Midbrain (tissue), 1 donor: ENCODE results near the gene SIRPA.
A peak's percentile ranks its signal among the peaks of the same experiment; 100 is the strongest.

Experiments used
- DNase-seq: peaks from one replicate; lab custom pipeline; 2025; lab: John Stamatoyannopoulos, UW

Gene SIRPA

DNA sequence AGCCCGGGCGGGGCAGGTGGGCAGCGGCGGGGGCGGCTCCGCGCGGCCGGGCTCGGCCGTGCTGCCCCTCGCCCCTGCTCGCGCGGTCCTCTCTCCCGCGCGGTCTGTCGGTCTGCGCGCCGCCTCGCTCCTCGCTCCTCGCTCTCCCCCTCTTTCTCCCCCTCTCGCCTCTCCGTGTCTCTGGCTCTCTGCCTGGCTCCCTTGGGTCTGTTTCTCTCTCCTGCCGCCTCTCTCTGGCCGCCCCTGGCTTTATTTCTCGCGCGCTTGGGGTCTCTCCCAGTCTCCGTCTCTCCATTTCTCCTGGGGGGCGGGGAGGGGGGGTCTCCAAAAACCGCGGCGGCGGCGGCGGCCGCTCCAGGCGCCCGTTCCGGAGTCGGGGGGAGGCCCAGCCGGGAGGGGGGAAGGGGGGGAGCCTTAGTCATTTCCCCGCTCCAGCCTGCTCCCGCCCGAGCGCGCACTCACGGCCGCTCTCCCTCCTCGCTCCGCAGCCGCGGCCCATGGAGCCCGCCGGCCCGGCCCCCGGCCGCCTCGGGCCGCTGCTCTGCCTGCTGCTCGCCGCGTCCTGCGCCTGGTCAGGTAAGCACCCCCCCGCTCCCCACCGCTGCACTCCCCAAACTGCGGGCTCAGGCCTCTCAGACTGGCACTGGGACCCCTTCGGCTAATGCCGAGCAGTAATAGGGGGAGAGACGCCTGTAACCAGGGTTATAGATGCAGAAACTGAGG lies at the start of gene SIRPA:
SIRPA (plus strand) TSS at position 457 of the 723 bp plus-strand sequence; CDS start at position 498, 41 bp downstream.
- peak; percentile 81 for DNase-seq

DNA sequence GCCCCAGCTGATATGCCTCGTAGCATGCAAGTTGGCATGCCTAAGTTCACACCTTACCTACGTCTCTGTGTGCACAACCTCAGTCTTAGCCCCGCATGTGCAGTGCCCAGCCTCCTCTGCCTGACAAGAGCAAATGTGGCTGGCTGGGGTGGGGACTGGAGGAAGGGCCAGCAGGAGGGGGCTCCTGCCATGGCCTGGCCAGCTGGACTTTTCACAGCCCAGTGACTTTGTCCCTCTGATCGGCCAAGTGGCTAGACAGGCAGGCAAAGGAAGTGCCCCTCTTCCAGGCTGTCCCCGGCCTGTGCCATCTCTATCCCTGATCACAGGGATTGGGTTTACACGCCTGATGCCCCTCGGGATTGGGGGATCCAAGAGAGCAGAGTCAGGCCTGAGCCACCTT lies 49.5 kb upstream of the SIRPA start:
- DNase-seq, result no peak

DNA sequence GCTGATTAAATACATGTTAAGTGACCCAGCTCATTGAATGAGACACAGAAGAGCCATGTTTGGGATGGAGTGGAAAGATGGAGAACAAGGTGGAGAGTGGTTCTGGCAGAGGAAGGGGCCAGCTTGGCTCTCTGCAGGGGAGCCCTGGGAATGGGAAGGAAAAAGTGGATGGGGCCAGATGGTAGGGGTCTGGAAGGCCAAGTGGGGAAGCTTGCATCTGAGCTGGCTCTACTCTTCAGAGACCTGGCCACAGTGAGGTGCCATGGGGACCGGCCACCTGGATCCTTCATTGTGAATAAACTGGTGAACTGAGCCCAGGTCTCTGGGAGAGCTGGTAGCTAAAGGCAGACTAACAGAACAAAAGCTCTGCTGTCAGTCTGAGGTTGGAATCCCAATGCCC lies 48.9 kb upstream of the SIRPA start:
- no peak for DNase-seq

DNA sequence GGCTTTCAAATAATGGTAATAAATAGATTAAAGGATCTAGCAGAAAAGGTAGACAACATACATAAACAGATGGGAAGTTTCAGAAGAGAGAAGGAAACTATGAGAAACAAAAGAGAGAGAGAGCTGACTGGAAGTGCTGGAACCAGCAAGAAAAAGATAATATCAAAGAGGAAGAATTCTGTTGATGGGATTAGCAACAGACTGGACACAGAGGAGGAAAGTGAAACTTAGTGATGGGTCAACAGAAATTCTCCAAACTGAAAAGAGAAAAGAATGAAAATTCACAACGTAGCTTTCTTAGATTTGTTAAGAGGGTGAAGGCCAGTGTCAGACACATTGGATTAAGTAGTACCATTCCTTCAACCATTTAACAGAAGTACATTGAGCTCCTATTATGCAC lies 48.3 kb upstream of the SIRPA start:
- DNase-seq, result no peak

DNA sequence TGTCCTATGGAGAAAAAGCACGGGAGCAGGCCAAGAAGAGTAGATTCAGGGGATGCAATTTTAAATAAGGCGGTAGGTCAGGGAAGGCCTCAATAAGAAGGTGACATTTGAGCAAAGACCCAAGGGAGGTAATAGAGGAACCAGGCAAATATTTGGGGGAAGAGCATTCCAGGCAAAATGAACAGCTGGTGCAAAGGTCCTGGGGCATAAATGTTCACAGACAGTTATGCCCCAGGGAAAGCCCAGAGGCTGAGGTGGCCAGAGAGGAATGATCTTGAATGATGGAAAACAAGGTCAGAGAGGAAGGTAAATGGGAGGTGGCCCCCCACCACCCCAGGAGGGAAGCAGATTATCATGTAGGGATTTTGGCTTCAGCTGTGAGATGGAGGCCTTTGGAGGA lies 47.4 kb upstream of the SIRPA start:
- DNase-seq, result no peak

DNA sequence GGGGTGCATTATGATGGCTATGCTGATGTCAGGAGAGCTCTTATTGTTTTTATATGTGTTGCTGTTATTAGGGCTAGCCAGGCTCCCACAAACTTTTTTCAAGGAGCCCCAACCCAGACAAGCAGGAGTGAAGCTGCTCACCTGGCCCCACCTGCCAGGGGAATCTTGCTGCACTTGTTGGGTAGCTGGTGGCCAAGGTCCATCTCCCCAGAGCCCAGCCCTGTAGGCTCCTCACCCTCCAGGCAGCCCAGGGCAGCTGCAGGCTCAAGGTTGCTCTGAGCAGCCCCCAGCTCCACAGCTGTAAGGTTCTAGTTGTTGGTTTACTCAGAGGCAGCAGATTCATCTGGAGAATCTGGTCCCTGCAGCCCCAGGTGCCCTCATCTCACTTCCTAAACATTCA lies 46.8 kb upstream of the SIRPA start:
- no peak for DNase-seq

DNA sequence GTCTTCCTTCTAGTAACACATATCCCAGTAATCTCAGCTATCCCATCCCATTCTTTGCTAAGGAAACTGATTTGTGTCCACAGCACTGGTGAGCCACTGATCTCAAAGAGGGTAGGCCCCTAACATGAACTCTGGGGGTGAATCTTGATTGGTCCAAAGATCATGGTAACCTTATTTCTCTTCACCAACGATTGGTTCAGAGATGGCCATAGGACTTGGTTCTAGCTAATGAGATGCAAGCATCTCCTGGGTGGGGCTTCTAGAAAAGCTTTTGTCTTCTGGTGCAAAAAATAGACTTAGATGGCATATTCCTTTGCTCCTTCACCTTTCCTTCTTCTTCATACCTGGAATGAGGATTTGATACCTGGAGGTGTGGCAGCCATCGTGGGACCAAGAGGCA lies 43.8 kb upstream of the SIRPA start:
- no peak for DNase-seq

DNA sequence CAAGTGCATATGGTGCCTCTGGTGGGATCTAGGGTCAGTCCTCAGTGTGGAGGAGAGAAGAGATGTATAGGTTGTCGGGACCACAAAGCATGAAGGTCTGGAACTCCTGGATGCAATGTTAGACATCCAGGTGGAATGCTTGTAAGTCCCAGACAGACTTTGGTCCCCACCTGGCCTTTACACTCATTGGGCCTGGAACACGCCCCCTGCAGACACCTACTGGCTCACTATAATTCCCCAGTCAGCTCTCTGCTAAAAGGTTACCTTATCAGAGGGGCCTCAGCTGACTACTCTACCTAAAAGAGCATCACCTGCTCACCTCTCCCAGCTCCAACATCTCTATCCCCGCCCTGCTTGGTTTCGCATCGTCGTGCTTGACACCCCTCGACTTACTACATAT lies 41.7 kb upstream of the SIRPA start:
- no peak for DNase-seq

DNA sequence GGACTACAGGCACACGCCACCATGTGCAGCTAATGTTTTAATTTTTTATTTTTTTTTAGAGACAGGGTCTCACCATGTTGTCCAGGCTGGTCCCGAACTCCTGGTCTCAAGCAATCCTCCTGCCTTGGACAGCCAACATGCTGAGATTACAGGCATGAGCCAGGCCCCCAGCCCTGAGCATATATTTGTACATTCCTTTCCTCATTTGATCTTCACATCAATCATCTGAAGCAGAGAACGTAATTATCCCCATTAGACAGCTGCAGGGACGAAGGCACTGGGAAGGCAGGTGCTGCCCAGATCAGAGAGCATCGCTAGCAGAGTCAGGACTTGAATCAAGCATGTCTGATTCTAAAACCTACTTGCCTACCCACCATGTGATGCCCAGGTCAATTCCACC lies 41.0 kb upstream of the SIRPA start:
- DNase-seq, result no peak

DNA sequence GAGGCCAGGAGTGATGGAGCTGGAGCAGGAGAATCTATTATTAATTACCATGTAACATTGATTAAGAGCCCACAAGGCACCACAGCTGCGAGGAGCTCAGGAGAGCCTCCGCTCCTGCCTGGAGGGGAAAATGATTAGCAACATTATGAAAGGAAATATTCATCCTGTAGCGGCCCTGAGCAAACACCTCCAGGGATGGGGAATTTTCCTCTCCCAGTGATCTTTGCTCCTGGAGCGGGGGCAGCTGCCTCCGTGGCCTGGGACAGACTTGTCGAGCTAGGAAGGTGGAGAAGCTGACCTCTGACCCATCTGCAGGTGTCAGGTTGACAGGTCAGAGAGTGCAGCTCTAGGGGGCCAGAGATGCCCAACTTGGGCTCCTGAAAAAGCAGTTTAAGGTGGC lies 40.1 kb upstream of the SIRPA start:
- no peak for DNase-seq

DNA sequence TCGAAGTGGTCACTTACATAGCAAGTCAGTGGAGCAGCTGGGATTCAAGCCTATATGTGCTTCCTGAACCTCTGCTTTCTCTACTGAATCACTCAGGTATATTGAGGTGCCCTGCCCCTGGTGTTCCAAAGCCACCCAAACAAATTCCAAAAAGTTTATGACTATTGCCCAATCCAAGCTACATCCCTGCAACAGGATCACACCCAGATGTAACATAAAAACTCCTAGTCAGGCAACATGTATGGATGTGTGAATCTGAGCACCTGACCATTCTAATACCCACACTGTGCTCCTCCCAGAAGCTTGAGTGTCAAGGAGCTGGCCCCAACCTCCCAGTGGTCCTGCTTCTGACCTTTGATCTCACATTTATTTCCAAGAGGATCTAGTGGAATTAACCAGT lies 39.5 kb upstream of the SIRPA start:
- DNase-seq, result no peak

DNA sequence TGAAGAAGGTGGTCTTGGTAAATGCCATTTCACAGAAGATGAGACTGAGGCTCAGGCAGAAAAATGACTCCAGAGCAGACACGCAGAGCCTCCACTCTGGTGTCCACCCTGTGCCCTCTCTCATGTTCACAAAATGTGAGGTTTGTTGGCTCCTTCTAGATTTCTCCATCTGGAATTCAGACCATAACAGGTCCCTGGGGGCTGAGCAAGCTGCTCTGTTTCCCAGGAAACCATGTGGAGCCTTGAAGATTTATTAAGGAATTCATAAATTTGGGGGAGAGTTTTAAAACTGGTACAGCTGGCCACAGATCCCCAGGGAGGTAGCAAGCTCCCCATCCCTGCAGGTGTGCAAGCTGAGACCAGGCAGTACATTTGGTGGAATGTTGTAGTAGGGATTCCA lies 38.8 kb upstream of the SIRPA start:
- no peak for DNase-seq

DNA sequence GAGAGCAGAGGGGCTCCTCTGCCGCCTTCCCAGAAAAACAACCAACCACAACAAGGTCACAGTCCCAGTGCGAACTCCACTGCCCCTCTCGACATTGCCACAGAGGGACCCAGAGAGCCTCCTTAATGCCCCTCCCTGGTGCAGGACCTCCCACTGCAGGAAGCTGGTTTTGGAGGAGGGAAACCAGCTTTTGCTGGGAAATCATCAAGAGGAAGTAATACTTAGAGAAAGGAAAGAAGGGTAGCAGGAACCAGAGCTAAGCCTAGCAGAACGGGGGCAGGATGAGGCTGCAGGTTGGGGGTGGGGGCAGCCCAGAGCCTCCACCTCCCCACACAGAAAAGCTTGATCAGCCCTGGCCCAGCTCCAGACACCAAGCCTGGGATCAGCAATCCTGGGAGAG lies 37.7 kb upstream of the SIRPA start:
- no peak for DNase-seq

DNA sequence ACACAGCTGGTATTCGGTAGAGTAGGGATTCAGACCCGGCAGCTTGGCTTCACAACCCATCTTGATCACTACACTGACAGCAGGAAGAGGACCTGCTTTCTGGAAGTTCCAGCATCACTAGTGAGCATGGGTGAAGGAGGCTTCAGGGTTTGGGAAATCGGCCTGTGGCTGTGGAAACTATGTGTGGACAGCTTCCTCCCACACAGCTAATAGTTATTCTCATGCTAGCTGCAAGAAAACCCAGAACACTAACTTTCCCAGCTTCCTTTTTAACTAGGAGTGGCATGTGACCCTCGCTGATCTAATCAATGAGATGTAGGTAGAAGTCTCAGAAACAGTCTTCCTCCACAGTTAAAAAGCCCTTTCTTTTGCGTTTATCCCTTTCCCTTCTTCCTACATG lies 36.3 kb upstream of the SIRPA start:
- no peak for DNase-seq

DNA sequence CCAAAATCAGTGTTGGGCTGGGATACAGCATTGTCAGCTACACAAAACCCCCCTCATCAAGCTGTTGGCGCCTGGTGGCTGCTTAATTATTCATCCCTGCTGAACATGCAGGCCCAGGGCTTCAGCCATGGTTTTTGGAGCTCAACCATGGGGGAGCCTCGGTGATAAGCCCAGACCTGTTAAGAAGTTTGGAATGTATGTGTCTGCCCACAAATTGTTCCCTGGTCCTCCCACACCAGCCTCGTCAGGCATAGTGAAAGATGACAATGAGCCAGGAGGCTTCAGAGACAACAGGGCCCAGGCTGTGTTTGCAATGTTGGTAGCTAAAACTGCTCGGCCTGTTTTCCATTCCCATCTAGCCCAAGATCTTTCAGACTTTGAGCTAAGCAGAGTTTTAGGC lies 34.8 kb upstream of the SIRPA start:
- no peak for DNase-seq

DNA sequence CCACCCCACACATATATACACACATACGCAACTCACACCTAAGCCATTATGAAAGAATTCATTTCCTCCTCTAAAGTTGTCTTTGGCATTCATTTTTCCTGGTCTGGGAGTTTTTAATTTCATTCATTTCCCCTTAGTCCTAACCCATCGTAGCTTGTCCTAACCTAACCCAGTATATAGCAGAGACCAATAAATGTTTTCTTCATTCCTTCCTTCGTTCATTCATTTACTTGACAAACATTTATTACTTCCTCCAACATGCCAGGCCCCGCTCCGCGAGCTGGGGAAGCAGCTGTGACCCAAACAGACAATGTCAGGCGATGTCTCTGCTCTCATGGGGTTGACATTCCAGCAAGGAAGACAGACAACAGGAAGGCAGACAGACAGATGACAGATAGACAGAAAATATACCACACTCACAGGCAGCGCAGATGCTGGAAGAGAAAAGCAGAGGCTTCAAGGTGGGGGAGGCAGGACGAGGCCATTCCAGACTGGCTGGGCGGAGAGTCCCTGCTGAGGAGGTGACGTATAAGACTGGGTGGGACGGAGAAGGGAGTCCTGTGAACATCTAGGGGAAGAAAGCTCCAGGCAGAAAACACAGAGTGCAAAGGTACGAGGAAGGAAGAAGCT lies 33.7 kb upstream of the SIRPA start:
- no peak for DNase-seq

DNA sequence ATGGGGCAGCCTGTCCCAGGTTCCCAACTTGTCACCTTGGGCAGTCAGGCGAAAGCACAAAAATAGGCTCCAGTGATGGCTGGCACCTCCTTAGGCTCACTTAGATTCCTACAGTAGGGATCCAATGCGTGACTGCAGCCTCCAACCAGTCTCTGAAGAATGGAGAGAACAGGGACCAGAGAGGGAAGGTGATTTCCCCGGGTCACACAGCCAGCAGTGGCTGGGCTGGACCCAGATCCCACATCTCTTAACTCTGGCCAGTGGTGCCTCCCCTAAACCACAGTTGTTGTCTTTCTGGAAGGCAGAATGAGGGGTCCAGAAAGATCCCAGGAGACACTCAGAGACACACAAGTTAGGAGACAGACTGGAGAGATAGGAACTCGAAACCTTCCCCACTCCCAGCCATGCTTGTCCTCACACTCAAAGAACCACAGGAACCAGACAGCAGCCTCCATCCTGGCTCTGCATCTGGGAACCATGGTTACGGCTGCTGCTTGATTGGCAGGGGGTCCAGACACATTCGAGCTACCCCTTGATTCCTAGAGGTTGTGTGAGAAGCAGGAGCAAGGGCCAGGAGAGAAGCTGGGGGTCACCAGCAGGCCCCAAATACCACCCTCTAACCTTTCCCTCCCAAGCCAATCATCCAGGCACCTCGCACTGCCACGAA lies 33.1 kb upstream of the SIRPA start:
- DNase-seq, result no peak

DNA sequence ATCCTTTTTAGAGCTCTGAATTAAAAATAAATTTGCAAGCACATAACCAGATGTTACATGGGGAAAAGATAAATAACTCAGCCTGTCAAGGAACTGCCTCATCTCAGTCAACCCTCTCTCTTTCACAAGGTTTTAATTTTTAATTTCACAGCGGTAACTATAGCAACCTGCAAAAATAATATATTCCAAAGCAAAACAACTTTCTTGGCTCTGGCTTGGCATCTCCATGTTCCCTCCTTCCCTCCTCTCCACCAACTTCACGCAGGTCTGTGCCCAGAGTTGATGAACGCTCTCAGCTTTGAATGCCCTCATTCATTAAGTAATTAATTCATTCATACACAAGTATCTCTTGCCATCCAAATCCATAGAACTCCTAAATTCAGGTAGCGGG lies 32.5 kb upstream of the SIRPA start:
- DNase-seq, result no peak

DNA sequence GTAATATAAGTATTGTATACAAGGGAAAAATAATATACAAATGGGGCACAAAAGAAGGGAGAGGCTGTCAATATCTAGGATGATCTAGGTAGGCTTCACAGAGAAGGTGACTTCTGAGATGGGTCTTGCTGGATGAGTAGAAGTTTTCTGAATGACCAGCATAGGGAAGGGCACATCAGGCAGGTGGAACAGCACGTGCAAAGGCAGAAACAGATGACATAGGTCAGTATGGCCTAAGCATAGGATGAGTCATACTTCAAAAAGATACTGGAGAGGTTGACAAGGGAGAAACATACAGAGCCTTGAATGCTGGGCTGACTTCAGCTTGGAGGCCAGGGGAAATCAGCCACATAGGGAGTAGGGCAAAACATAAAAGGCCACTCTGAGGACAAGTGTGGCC lies 31.9 kb upstream of the SIRPA start:
- DNase-seq, result no peak

DNA sequence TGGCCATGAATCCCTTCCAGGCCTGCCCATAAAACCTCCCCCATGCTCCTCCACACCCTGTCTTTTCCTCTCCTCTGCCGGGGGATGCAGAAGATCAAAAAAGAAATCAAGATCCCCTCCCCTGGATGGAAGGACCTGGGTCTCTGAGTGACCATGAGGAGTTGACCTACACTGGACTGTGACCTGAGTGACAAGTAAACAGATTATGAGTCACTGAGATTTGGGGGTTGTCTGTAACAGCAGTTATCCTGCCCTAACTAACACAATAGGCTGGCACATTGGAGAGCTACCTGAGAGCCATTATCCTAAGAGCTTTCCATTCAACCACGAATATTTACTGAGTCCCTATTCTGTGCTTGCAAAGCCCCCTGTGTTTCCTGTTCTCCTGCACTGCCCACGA lies 28.4 kb upstream of the SIRPA start:
- DNase-seq, result no peak

DNA sequence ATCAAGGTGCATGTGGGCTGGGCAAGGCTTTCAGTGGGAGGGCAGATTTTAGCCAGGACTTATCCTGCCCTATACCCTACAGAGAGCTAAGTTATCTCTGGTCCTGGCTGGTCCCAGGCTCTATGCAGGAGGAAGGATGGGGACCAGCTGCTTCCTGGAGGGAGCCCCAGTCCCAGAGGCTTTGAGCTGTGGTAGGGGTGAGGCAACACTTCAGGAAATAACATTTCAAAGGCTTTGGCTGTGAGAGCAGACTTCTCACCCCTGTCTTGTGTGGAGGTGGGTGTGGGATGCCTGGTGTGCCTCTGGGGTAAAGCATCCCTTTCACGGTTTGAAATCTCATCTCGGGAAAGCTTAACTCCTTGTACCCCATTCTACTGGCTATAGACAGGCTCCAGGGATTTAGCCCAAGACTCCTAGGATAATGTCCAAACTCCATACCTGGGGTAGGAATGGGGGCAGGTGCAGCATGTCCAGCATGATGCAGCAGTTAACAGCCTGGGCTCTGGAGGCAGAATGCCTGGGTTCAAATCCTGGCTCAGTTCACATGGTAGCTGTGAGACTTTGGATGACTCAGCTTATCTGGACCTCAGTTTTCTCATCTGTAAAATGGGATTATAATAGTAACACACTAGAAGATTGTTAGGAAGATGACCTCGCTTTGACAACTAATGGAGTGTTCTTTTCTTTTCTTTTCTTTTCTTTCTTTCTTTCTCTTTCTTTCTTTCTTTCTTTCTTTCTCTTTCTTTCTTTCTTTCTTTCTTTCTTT lies 27.5 kb upstream of the SIRPA start:
- no peak for DNase-seq

DNA sequence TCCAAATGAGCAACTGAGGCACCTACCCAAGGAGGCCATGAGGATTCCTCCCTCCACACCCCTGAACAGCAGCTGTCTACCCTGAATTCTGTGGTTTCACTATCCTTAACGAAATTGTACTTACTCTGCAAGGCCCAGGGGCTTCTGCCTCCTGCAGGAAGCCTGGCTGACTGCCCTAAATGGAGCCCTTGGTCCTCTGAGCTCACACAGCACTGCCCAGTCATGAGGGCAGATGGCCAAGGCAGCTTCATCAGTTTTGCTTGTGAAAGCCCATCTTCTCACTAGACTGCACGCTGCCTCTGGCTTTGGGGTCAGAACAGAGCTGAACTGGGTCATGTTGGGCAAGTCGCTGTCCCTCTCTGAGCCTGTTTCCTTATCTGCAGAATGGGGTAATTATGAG lies 26.4 kb upstream of the SIRPA start:
- no peak for DNase-seq

DNA sequence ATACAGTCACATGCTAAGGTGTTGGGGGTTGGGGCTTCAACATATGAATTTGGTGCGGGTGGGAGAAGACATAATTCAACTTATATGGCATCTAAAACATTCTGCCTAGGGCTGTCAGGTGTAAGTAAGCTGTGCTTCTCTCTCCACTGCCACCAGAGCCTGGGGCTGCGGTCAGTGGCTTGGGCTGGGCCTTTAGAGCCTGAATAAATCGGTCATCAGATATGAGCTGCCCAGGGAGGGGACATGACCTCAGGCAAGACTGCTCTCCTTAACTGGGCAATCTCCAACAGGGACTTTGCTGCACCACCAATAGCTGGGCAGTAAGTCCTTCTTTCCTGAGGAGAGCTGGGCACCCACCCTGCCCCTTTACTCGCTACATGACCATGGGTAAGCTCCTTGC lies 24.9 kb upstream of the SIRPA start:
- no peak for DNase-seq
